C4-2B (cell line): ENCODE measurements around the gene OR6C74.

Source experiments
- ZFX ChIP-seq: fragments of 450-650 bp; IDR thresholded peaks from 2 replicates; pipeline ENCODE4 v1.6.1; 2017
- TF ChIP-seq, protein P1 (sequence below): fragments of 450-650 bp; conservative IDR thresholded peaks from 2 replicates; pipeline ENCODE4 v1.5.1; 2017; ENCODE audit warnings: mild to moderate bottlenecking

DNA sequence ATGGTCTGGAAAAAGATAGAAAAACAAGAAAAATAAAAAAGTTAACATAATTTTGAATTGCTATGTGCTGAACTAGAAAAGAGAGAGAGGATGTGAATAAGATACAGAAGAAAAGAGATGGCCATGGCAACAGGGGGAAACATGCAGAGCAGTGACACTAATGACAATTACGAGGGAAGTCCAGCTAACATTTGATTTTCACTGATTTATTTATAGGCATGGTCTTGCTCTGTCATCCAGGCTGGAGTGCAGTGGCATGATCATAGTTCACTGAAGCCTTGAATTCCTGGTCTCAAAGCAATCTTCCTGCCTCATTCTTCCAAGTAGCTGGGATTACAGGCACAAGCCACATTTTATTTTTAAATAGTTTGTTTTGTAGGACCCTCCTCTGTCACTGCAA is 1.8 kb downstream of the OR6C74 start:
- TF ChIP-seq, protein P1, sequence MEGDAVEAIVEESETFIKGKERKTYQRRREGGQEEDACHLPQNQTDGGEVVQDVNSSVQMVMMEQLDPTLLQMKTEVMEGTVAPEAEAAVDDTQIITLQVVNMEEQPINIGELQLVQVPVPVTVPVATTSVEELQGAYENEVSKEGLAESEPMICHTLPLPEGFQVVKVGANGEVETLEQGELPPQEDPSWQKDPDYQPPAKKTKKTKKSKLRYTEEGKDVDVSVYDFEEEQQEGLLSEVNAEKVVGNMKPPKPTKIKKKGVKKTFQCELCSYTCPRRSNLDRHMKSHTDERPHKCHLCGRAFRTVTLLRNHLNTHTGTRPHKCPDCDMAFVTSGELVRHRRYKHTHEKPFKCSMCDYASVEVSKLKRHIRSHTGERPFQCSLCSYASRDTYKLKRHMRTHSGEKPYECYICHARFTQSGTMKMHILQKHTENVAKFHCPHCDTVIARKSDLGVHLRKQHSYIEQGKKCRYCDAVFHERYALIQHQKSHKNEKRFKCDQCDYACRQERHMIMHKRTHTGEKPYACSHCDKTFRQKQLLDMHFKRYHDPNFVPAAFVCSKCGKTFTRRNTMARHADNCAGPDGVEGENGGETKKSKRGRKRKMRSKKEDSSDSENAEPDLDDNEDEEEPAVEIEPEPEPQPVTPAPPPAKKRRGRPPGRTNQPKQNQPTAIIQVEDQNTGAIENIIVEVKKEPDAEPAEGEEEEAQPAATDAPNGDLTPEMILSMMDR: no peak
- TF ChIP-seq ZFX: no peak
